SK-N-MC (cell line): ENCODE results near the gene SCFD1.
"Not testable (repeated sequence)": the region's sequence is repeated elsewhere in the genome, so short reads cannot be mapped to it uniquely, and the experiment has no call there.

Experiments used
- DNase-seq: peaks from one replicate; pipeline ENCODE4 v3.0.0-alpha.2; 2011; ENCODE audit warnings: low read depth, low spot score
- H3K27ac ChIP-seq: fragments of 200-600 bp; sonication (generic); 2 replicates; pipeline ENCODE4 v1.5.1; 2016; ENCODE audit warnings: mixed run types
- H3K36me3 ChIP-seq: fragments of 200-600 bp; sonication (generic); 2 replicates; pipeline ENCODE4 v1.6.1; 2017; ENCODE audit warnings: antibody characterized with exemption, low read length, mixed read lengths; ENCODE audit not compliant: insufficient read depth
- H3K4me3 ChIP-seq: fragments of 200-600 bp; sonication (generic); 2 replicates; pipeline ENCODE4 v1.5.1; 2016
- H3K9ac ChIP-seq: fragments of 200-600 bp; sonication (generic); 2 replicates; pipeline ENCODE4 v1.8.0; 2017; ENCODE audit warnings: mixed run types, mixed read lengths; ENCODE audit not compliant: insufficient read length
- H3K9me3 ChIP-seq: fragments of 200-600 bp; sonication (generic); 2 replicates; pipeline ENCODE4 v1.6.1; 2017; ENCODE audit warnings: low read depth, mild to moderate bottlenecking, antibody characterized with exemption, low read length, moderate library complexity, mixed read lengths
- EZH2 ChIP-seq: fragments of 200-600 bp; sonication (generic); IDR thresholded peaks from one replicate; pipeline ENCODE4 v1.6.1; 2017; ENCODE audit warnings: antibody characterized with exemption
- FOXP2 ChIP-seq: optimal IDR thresholded peaks from 2 replicates; pipeline ENCODE3; 2011; ENCODE audit warnings: mild to moderate bottlenecking, moderate library complexity; ENCODE audit not compliant: insufficient read depth; ENCODE audit errors: extremely low read length, control extremely low read depth
- POLR2AphosphoS5 ChIP-seq: IDR thresholded peaks from 2 replicates; pipeline ENCODE4 v1.6.1; 2012; ENCODE audit warnings: mild to moderate bottlenecking, low read depth, low read length, borderline replicate concordance

The SCFD1 gene

DNA sequence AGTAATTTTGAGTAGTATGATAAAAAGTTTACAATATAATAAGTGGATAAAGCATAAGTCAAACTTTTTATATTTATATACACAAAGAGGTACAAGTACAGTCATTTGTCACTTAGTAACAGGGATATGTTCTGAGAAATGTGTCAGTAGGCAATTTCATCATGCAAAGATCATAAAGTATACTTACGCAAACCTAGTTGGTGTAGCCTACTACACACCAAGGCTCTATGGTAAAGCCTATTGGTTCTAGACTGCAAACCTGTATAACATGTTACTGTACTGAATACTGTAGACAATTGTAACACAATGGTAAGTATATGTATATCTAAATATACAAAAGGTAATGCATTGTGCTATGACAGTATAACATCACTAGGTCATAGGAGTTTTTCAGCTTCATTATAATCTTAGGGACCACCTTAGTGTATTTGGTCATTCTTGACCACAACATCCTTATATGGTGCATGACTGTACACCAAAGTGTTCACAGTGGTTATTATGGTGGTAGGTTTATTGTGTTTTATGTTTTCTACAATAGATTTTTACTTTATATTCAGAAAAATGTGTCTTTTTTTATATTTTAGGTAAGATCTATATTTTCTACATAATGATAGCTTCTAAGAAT lies 14.9 kb upstream of the SCFD1 start:
- Histone ChIP-seq H3K9ac (no peak overlapping the region), H3K36me3 (peaks cover 51% of the 10 kb centered on the region), H3K4me3 (no peak overlapping the region), H3K9me3 (no peaks in the 10 kb centered on the region), H3K27ac (no peak overlapping the region)
- TF ChIP-seq EZH2 (no peak), POLR2AphosphoS5 (no peak), FOXP2 (no peak)
- no peak for DNase-seq

DNA sequence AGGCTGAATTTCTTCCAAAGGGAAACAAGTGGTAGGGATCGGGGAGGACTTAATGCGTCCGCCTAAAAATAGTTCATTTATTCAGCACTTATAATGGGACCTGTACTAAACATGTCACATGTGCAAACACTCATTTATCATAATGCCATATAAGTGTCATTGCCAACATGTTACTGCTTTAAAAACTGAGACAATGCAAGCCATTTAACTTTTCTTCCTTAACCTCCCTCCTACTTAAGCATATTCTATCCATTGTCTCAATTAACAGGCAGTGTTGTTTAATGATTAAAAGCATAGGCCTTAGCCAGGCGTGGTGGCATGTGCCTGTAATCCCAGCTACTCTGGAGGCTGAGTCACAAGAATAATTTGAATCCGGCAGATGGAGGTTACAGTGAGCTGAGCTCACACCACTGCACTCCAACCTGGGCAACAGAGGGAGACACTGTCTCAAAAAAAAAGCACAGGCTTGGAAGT lies 13.5 kb upstream of the SCFD1 start:
- no peak overlapping the region for H3K4me3 ChIP-seq
- no peak overlapping the region for H3K27ac ChIP-seq
- no peak for DNase-seq
- no peaks in the 10 kb centered on the region for H3K9me3 ChIP-seq
- no peak for TF ChIP-seq POLR2AphosphoS5
- TF ChIP-seq EZH2: no peak
- no peak for TF ChIP-seq FOXP2
- peaks cover 46% of the 10 kb centered on the region for H3K36me3 ChIP-seq
- H3K9ac ChIP-seq: no peak overlapping the region

DNA sequence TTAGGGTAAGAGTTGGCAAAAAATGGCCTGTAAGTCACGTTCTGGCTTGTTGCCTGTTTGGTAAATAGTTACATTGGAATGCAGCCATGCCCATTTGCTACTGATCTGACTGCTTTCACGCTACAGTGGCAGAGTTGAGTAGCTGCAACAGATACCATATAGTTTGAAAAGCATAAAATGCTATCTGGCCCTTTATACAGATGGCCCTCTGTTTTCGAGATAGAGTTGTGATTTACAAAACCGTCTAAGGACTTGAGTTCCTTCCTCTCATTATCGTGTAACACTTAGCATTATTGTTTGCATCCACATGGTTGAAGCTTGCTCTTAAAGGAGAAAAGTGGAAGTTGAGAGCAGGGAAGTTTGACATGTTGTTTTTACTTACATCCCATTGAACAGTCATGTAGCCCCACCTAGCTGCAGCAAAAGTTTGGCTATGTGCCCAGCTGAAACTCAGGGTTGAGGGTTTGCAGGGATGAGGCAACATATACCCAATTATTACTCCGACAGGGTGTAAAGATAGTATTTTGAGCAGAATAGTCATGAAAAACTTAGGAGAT lies 11.3 kb upstream of the SCFD1 start:
- no peak for DNase-seq
- Histone ChIP-seq H3K4me3 (no peak overlapping the region), H3K27ac (0 out of 2 replicates have a peak overlapping the region, but pooled peaks have one; percentile 11), H3K9me3 (no peaks in the 10 kb centered on the region), H3K36me3 (peaks cover 45% of the 10 kb centered on the region), H3K9ac (no peak overlapping the region)
- TF ChIP-seq EZH2 (no peak), FOXP2 (no peak), POLR2AphosphoS5 (no peak)

DNA sequence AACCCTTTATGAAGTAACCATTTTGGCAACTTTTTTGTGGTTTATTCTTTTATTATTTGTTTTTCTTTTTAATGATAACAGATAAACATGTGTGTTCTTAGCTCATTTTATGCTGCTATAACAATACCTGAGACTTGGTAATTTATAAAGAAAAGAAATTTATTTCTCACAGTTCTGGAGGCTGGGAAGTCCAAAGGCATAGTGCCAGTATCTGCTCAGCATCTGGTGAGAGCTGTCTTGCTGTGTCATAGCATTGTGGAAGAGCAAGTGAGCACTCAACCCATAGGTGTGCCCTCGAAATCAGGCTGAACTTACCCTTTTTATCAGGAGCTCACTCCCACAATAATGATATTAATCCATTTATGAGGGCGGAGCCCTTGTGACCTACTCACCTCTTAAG lies 8.0 kb upstream of the SCFD1 start:
- Histone ChIP-seq H3K9ac (no peak overlapping the region), H3K9me3 (no peaks in the 10 kb centered on the region), H3K36me3 (peaks cover 52% of the 10 kb centered on the region), H3K27ac (no peak overlapping the region), H3K4me3 (no peak overlapping the region)
- TF ChIP-seq EZH2 (no peak), FOXP2 (no peak), POLR2AphosphoS5 (no peak)
- DNase-seq: no peak

DNA sequence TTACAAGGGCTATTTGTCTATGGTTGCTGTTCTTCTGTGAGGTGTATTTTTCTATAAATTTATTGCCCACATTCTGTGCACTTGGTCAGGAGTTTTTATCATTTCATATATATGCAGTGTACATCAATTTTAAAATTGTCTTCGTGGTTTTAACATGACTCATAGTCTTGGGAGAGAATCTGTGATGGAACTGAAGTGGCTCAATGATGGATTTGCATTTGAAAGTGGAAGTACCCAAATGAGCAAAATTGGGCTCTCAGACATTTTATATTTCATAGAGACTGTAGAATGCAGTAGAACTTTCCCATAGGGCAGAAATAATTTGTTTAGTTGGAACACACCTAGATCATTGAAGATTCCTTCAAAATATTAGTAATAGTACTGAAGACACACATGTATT lies 1.9 kb upstream of the SCFD1 start:
- H3K36me3 ChIP-seq: peaks cover 25% of the 10 kb centered on the region
- TF ChIP-seq EZH2 (no peak), FOXP2 (no peak), POLR2AphosphoS5 (no peak)
- no peak overlapping the region for H3K27ac ChIP-seq
- DNase-seq: no peak
- no peak overlapping the region for H3K9ac ChIP-seq
- no peak overlapping the region for H3K4me3 ChIP-seq
- no peaks in the 10 kb centered on the region for H3K9me3 ChIP-seq

DNA sequence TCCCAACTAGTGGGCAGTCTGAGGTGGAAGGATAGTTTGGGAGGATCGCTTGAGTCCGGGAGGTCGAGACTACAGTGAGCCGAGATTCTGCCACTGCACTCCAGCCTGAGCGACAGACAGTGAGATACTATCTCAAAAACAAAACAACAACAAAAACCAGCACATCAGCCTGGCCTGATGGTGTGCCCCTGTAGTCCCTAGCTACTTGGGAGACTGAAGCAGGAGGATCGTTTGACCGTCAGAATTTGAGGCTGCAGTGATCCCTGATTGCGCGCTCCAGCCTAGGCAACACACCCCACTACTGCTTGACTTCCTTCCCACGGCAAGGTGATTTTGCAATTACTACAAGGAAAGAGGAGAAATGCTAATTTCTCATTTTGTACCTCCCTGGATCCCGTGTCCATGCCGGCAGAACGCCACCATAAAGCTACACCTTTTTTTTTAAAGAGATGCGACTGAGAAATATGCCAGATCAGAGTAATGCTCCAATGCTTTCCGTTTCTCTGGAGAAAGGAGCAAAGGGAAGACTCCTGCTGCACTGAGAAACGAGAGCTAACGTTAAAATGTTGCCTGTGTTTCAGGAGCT lies 672 bp upstream of the SCFD1 start:
- TF ChIP-seq EZH2: no peak
- TF ChIP-seq FOXP2: no peak
- no peak for TF ChIP-seq POLR2AphosphoS5
- H3K9ac ChIP-seq: peak overlapping the region; percentile 71
- H3K36me3 ChIP-seq: peaks cover 14% of the 10 kb centered on the region
- peak overlapping the region; percentile 57; the same call in 1 of the 2 replicates for H3K27ac ChIP-seq
- H3K4me3 ChIP-seq: peak overlapping the region; percentile 87
- DNase-seq: no peak
- no peaks in the 10 kb centered on the region for H3K9me3 ChIP-seq

DNA sequence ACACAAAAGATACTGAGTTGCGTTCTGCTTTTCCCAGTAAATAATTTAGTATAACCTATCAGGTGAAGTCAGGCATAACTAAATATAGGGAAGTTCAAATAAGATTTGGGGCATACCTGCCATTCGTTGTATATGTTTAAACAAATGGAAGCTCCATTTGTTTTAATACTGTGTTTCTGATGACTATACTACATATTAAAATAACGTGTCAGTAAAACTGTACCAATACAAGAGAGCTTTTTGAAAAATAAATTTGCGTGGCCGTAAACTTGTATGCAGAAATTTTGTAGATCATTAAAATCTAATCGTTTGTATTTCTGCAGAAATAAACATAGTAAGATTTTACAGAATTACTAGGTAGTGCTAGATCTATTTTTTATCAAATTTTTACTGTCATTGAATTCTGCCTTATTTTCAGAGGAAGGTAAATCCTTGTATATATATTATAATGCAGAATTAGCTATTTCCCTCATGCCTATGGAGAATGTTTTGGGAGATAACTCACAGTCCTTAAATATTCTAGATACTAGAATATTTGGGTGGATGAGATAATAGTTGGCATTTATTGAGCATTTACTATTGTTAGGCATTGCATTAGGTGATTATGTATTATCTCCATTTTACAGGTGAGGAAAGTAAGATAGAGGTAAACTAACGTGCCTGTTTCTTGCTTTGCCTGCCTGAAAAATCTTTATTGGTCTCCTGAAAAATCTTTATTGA lies 1.5 kb downstream of the SCFD1 start:
- no peak for DNase-seq
- TF ChIP-seq POLR2AphosphoS5 (no peak), EZH2 (no peak), FOXP2 (no peak)
- H3K9ac ChIP-seq: peak overlapping the region; percentile 93
- H3K4me3 ChIP-seq: peak overlapping the region; percentile 87
- H3K36me3 ChIP-seq: peaks cover 6% of the 10 kb centered on the region; the same call in 1 of the 2 replicates
- H3K27ac ChIP-seq: no peak overlapping the region
- H3K9me3 ChIP-seq: no peaks in the 10 kb centered on the region

DNA sequence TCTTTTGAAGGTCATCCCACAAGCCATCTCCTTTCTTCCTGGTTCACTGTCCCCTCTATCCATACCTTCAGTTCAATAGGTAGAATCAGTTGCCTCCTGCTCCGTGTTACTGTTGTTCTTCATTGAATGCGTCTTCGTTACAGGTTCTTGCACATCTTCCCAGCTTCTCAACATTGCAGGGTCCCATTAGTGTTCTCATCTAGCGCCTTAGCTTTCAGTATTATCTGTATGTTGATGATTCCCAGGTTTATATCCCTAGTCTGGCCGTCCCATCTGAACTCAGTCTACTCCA lies 2.0 kb downstream of the SCFD1 start:
- Histone ChIP-seq H3K9ac (no peak overlapping the region), H3K9me3 (no peaks in the 10 kb centered on the region), H3K4me3 (peak overlapping the region; percentile 87), H3K36me3 (peaks cover 6% of the 10 kb centered on the region; the same call in 1 of the 2 replicates), H3K27ac (no peak overlapping the region)
- DNase-seq: no peak
- TF ChIP-seq EZH2 (no peak), POLR2AphosphoS5 (no peak), FOXP2 (no peak)

DNA sequence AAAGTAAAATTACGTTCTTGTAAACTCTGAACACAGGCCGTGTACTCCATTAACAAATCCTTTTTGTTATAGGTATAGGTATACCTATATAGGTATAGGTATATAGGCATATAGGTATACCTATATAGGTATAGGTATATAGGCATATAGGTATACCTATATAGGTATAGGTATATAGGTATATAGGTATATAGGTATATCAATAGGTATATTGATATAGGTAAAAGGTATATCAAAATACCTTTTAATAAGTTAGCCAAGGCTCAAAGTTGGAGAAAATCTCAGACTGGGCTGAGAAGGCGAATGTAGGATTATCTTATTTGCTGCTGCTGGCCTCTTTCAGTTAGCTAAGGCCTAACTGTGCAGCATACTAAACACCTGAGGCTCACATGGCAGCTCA lies 3.4 kb downstream of the SCFD1 start:
- no peak overlapping the region for H3K27ac ChIP-seq
- no peaks in the 10 kb centered on the region for H3K9me3 ChIP-seq
- H3K4me3 ChIP-seq: no peak overlapping the region
- TF ChIP-seq FOXP2: no peak
- peaks cover 10% of the 10 kb centered on the region for H3K36me3 ChIP-seq
- no peak overlapping the region for H3K9ac ChIP-seq
- DNase-seq: no peak

DNA sequence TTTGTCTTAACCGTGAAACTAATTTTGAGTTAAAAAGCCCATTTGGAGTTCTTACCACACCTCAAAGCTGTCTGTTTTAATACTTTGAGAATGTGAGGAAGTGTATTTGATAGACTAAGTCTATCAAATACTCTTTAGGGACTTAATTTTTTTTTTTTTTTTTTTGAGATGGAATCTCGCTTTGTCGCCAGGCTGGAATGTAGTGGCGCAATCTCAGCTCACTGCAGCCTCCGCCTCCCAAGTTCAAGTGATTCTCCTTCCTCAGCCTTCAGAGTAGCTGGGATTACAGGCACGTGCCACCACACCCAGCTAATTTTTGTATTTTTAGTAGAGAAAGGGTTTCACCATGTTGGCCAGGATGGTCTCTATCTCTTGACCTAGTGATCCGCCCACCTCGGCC lies 7.3 kb downstream of the SCFD1 start:
- H3K4me3 ChIP-seq, H3K27ac ChIP-seq, DNase-seq, H3K9me3 ChIP-seq, H3K9ac ChIP-seq: not testable (repeated sequence)
- peaks cover 29% of the 10 kb centered on the region for H3K36me3 ChIP-seq
